SK-N-MC (cell line): ENCODE results near the gene PPP1R1C.

Source experiments
- EZH2 ChIP-seq: fragments of 200-600 bp; sonication (generic); IDR thresholded peaks from one replicate; pipeline ENCODE4 v1.6.1; 2017; ENCODE audit warnings: antibody characterized with exemption
- POLR2AphosphoS5 ChIP-seq: IDR thresholded peaks from 2 replicates; pipeline ENCODE4 v1.6.1; 2012; ENCODE audit warnings: mild to moderate bottlenecking, low read depth, low read length, borderline replicate concordance

- TF ChIP-seq POLR2AphosphoS5 (no peak), EZH2 (no peak)
Measured at GRCh38 chr2:182043021-182043420, 57.4 kb downstream of the PPP1R1C start.
